HL-60 (cell line): ENCODE results near the gene RHO.
"Not testable (repeated sequence)": the region's sequence is repeated elsewhere in the genome, so short reads cannot be mapped to it uniquely, and the experiment has no call there.

Experiments
- DNase-seq, 2 experiments: peaks; one replicate each; pipeline ENCODE4 v3.0.0-alpha.2; 2010 to 2020; ENCODE audit warnings: low read depth in 1 of 2, low spot score in 1 of 2
- H3K27ac ChIP-seq: fragments of 250-450 bp; sonication (Bioruptor Pico); replicated peaks from 2 replicates; pipeline ENCODE4 v1.5.1; 2020; ENCODE audit warnings: mild to moderate bottlenecking, moderate library complexity
- H3K27me3 ChIP-seq: fragments of 250-450 bp; sonication (Bioruptor Pico); 2 replicates; pipeline ENCODE4 v1.5.1; 2021; ENCODE audit warnings: mild to moderate bottlenecking, moderate library complexity; ENCODE audit not compliant: insufficient read depth, poor library complexity, severe bottlenecking
- H3K4me3 ChIP-seq: replicated peaks from 2 replicates; pipeline ENCODE4 v1.5.1; 2011; ENCODE audit warnings: mild to moderate bottlenecking, control low read depth, low read length; ENCODE audit not compliant: insufficient read depth
- GABPA ChIP-seq: IDR thresholded peaks from 2 replicates; pipeline ENCODE4 v1.6.1; 2012; ENCODE audit warnings: low read depth
- POLR2AphosphoS5 ChIP-seq: IDR thresholded peaks from 2 replicates; pipeline ENCODE4 v1.6.1; 2012; ENCODE audit warnings: low read depth
- REST ChIP-seq: IDR thresholded peaks from 2 replicates; pipeline ENCODE4 v1.6.1; 2012; ENCODE audit warnings: low read depth; ENCODE audit not compliant: insufficient replicate concordance
- SPI1 ChIP-seq: IDR thresholded peaks from 2 replicates; pipeline ENCODE4 v1.6.1; 2012; ENCODE audit warnings: low read depth, mild to moderate bottlenecking, borderline replicate concordance
- long read RNA-seq: library from polyadenylated mRNA; unstranded; transcript quantifications from one replicate; pipeline ENCODE4 v2.0.0, GENCODE V29; 2020
- TF ChIP-seq, protein P1 (sequence below): IDR thresholded peaks from one replicate; pipeline ENCODE4 v1.5.1; 2011; ENCODE audit warnings: low read length, control low read depth, inconsistent platforms; ENCODE audit not compliant: insufficient read depth

The RHO gene
- long read RNA-seq: 0 reads

- DNase-seq: no peak
- H3K27me3 ChIP-seq: no peaks in the 10 kb centered on the region
- H3K4me3 ChIP-seq: no peak within 1 kb of the TSS
- TF ChIP-seq GABPA (no peak), SPI1 (no peak), POLR2AphosphoS5 (no peak), REST (no peak)
- TF ChIP-seq, protein P1, sequence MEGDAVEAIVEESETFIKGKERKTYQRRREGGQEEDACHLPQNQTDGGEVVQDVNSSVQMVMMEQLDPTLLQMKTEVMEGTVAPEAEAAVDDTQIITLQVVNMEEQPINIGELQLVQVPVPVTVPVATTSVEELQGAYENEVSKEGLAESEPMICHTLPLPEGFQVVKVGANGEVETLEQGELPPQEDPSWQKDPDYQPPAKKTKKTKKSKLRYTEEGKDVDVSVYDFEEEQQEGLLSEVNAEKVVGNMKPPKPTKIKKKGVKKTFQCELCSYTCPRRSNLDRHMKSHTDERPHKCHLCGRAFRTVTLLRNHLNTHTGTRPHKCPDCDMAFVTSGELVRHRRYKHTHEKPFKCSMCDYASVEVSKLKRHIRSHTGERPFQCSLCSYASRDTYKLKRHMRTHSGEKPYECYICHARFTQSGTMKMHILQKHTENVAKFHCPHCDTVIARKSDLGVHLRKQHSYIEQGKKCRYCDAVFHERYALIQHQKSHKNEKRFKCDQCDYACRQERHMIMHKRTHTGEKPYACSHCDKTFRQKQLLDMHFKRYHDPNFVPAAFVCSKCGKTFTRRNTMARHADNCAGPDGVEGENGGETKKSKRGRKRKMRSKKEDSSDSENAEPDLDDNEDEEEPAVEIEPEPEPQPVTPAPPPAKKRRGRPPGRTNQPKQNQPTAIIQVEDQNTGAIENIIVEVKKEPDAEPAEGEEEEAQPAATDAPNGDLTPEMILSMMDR: no peak
- no peak within 1 kb of the TSS for H3K27ac ChIP-seq
Measured at GRCh38 chr3:129528589-129529100, at the start of gene RHO. Gene RHO (plus strand): TSS chr3:129528639. CDS start chr3:129528734, 95 bp downstream.

DNA sequence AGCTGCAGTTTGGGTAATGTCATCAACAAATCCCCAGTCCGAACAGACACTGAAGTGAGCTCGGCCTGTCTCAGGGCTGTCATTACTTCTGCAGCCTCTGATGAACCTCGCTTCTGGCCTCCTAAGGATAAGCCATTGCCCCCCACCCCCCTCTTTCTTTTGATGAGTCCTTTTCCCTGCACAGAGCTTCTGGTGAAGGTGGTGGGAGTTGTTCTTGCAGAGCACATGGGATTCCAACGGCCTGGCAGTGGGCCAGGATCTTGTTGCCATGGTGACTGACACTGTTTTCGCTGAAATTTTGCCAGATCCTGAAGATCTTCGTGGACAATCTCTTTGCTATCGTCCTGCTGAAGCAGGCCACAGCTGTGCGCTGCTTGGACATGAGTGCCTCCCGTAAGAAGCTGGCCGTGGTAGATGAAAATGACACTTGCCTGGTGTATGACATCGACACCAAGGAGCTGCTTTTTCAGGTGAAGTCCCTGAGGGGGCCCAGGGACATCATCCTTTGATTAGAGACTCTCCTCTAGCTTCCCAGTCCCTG is 47.1 kb upstream of the RHO start:
- not testable (repeated sequence) for DNase-seq, H3K27ac ChIP-seq, H3K4me3 ChIP-seq, H3K27me3 ChIP-seq

GRCh38 chr3:129481766-129482332 is 46.6 kb upstream of the RHO start:
- peak in 1 of 2 experiments; percentile 12 for DNase-seq
- TF ChIP-seq SPI1: no peak
- no peak for TF ChIP-seq GABPA
- TF ChIP-seq, protein P1: no peak
- no peak for TF ChIP-seq REST
- no peak for TF ChIP-seq POLR2AphosphoS5
- Histone ChIP-seq H3K27me3 (no peaks in the 10 kb centered on the region), H3K4me3 (no peak overlapping the region), H3K27ac (no peak overlapping the region)

DNA sequence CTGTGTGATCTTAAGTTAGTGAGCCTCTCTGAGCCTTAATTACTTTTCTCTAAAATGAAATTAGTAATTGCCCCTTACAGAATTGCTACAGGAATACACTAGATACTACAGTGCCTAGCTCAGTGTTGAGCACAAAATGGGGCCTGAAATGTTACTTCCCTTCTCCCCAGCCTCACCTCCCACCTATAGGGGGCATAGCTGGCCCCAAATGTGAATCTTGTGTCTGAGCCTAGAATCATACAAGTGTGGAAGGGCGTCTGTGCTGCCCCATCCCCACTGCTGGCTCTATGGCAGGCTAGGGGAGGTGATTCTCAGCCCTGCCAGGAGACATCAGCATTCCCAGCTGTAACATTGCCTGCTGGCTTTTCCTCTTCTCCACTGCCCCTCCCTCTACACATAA is 45.7 kb upstream of the RHO start:
- Histone ChIP-seq H3K27ac (no peak overlapping the region), H3K27me3 (no peaks in the 10 kb centered on the region), H3K4me3 (no peak overlapping the region)
- DNase-seq: no peak
- TF ChIP-seq SPI1: no peak
- no peak for TF ChIP-seq REST
- TF ChIP-seq, protein P1: no peak
- TF ChIP-seq GABPA: no peak
- no peak for TF ChIP-seq POLR2AphosphoS5
